ENCODE data around the gene EID1. TPM values are rescaled to one million over a fixed set of nuclear protein-coding genes. Genes with fewer than 3 reads are reported as not detected.

Gene EID1, protein sequence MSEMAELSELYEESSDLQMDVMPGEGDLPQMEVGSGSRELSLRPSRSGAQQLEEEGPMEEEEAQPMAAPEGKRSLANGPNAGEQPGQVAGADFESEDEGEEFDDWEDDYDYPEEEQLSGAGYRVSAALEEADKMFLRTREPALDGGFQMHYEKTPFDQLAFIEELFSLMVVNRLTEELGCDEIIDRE
- 100 to 1,000 TPM; 250 to 391 (median 334) TPM for total RNA-seq

DNA sequence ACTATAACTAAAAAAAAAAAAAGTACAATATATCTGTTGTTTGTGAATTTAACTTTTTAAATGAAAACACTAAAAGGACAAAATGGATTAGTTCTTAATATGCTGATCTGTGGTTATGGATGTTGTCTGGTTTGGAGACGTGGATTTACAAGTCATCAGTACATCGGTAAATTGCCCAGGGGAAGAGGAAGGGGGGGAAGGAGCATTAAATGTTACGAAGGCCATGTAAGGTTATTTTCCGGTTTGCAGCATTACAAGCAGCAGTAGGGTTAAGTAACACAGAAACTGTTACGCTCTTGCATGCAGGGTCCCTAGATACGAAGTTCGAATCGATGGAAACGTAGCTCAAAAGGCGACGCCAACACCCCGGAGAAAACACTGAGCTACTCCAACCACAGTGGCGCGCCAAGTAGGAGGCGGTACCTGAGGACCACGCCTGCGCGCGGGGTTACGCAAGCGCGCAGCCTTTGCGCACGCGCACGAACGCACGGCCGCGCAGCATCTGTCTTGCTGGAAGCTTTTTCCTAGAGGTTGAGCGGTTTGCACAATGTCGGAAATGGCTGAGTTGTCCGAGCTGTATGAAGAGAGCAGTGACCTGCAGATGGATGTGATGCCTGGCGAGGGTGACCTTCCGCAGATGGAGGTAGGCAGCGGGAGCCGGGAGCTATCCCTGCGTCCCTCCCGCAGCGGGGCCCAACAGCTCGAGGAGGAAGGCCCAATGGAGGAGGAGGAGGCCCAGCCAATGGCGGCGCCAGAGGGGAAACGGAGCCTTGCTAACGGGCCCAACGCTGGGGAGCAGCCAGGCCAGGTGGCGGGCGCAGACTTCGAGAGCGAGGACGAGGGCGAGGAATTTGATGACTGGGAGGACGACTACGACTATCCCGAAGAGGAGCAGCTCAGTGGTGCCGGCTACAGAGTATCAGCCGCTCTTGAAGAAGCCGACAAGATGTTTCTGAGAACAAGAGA, at the start of gene EID1:
Gene EID1, plus strand, starts transcription at position 505 of the 966 bp plus-strand sequence. Its CDS starts 43 bp downstream, at position 548.
- DNase-seq (ENCODE audit: extremely low spot score) = peak; percentile 98
- intact Hi-C loops (cut with DNase I) = loop anchor here (5.0 kb wide), 2 partner anchors 84 to 169 kb away; partner anchors contain the start of genes SECISBP2L and SHC4
- H3K9me3 ChIP-seq = no peaks in the 10 kb centered on the region

DNA sequence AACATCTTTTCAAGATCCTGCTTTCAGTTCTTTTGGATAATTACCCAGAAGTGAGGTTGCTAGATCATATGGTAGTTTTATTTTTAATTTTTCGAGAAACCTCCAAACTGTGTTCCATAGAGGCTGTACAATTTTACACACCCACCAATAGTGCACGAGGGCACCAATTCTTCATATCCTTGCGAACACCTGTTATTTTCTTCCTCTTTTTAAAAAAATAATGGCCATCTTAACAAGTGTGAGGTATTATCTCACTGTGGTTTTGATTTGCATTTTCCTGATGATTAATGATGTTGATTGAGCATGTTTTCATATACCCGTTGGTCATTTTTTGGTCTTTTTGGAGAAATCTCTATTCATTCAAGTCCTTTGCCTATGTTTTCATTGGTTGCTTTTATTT, 49.5 kb upstream of the EID1 start:
- peaks cover 0 to 15% (median 3%) of the 10 kb centered on the region in 4 donors for H3K9me3 ChIP-seq
- H3K4me1 ChIP-seq = no peaks in the 10 kb centered on the region
- TF ChIP-seq, protein P1, sequence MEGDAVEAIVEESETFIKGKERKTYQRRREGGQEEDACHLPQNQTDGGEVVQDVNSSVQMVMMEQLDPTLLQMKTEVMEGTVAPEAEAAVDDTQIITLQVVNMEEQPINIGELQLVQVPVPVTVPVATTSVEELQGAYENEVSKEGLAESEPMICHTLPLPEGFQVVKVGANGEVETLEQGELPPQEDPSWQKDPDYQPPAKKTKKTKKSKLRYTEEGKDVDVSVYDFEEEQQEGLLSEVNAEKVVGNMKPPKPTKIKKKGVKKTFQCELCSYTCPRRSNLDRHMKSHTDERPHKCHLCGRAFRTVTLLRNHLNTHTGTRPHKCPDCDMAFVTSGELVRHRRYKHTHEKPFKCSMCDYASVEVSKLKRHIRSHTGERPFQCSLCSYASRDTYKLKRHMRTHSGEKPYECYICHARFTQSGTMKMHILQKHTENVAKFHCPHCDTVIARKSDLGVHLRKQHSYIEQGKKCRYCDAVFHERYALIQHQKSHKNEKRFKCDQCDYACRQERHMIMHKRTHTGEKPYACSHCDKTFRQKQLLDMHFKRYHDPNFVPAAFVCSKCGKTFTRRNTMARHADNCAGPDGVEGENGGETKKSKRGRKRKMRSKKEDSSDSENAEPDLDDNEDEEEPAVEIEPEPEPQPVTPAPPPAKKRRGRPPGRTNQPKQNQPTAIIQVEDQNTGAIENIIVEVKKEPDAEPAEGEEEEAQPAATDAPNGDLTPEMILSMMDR (IDR thresholded peaks at IDR 0.05) = no peak
- no peak for TF ChIP-seq EP300 (IDR thresholded peaks at IDR 0.05)
- TF ChIP-seq POLR2A (IDR thresholded peaks at IDR 0.05; ENCODE audit: low read depth) = no peak
- TF ChIP-seq POLR2AphosphoS5 (IDR thresholded peaks at IDR 0.05) = no peak
- WGBS = 77% methylated on average over 4 of the region's 4 CpGs
- H3K4me3 ChIP-seq = no peak overlapping the region
- DNase-seq (ENCODE audit: extremely low spot score) = no peak
- no peak overlapping the region for H3K27ac ChIP-seq (replicated peaks in 1 of 4)
- H3K36me3 ChIP-seq = no peaks in the 10 kb centered on the region
- intact Hi-C loops (cut with DNase I) = no loop called here
- no peaks in the 10 kb centered on the region for H3K27me3 ChIP-seq

More for the DNA sequence above, at the start of gene EID1:
- WGBS = under 1% methylated on average over 19 of the region's 58 CpGs
- TF ChIP-seq, protein P1 (IDR thresholded peaks at IDR 0.05) = peak in 1 of 3 experiments; percentile 18
- peak; percentile 97 to 98 for TF ChIP-seq POLR2AphosphoS5 (IDR thresholded peaks at IDR 0.05)
- peak; percentile 45 for TF ChIP-seq POLR2A (IDR thresholded peaks at IDR 0.05; ENCODE audit: low read depth)
- TF ChIP-seq EP300 (IDR thresholded peaks at IDR 0.05) = no peak
- Histone ChIP-seq H3K4me1 (peaks cover 14 to 22% (median 19%) of the 10 kb centered on the region in 4 donors), H3K4me3 (peak within 1 kb of the TSS; percentile 69 to 93 (median 72)), H3K27ac (replicated peaks in 1 of 4) (peak within 1 kb of the TSS; percentile 86 to 94 (median 92)), H3K27me3 (no peaks in the 10 kb centered on the region), H3K36me3 (no peaks in the 10 kb centered on the region)

DNA sequence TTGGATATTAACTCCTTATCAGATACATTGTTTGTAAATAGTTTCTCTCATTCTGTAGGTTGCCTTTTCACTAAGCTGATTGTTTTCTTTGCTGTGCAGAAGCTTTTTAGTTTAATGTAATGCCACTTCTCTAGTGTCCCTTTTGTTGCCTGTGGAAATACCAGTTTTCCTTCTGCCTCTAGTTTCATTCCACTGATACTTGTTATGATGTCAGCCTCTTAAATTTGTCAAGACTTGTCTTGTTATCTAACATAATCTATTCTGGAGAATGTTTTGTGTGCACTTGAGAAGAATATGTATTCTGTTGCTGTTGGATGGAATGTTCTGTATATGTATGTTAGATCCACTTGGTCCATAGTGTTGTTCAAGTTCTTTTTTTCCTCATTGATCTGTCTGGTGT, 49.0 kb upstream of the EID1 start:
- Histone ChIP-seq H3K27me3 (no peaks in the 10 kb centered on the region), H3K4me1 (no peaks in the 10 kb centered on the region), H3K9me3 (peaks cover 0 to 16% (median 4%) of the 10 kb centered on the region in 4 donors), H3K36me3 (no peaks in the 10 kb centered on the region), H3K27ac (replicated peaks in 1 of 4) (no peak overlapping the region), H3K4me3 (no peak overlapping the region)
- intact Hi-C loops (cut with DNase I) = no loop called here
- DNase-seq (ENCODE audit: extremely low spot score) = no peak
- TF ChIP-seq POLR2AphosphoS5 (IDR thresholded peaks at IDR 0.05) (no peak), POLR2A (IDR thresholded peaks at IDR 0.05; ENCODE audit: low read depth) (no peak), EP300 (IDR thresholded peaks at IDR 0.05) (no peak)
- TF ChIP-seq, protein P1 (IDR thresholded peaks at IDR 0.05) = no peak

DNA sequence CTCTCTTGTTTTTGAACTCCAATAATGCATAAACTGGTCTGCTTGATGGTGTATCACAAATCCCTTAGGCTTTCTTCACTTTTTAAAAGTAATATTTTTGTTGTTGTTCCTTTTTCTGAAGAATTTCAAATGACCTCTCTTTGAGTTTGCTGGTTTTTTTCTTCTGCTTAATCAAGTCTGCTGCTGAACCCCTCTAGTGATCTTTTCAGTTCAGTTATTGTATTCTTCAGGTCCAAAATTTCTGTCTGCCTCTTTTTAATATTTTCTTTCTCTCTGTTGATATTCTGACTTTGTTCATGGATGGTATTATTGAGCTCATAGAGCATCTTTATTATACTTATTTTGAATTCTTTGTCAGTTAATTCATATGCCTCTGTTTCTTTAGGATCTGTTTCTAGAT, 45.3 kb upstream of the EID1 start:
- peaks cover 0 to 16% (median 4%) of the 10 kb centered on the region in 4 donors for H3K9me3 ChIP-seq
- intact Hi-C loops (cut with DNase I) = no loop called here
- H3K27ac ChIP-seq (replicated peaks in 1 of 4) = no peak overlapping the region
- no peak for DNase-seq (ENCODE audit: extremely low spot score)
- H3K4me3 ChIP-seq = no peak overlapping the region
- H3K4me1 ChIP-seq = no peaks in the 10 kb centered on the region
- TF ChIP-seq, protein P1 (IDR thresholded peaks at IDR 0.05) = no peak
- TF ChIP-seq EP300 (IDR thresholded peaks at IDR 0.05) (no peak), POLR2AphosphoS5 (IDR thresholded peaks at IDR 0.05) (no peak), POLR2A (IDR thresholded peaks at IDR 0.05; ENCODE audit: low read depth) (no peak)
- H3K27me3 ChIP-seq = no peaks in the 10 kb centered on the region
- H3K36me3 ChIP-seq = no peaks in the 10 kb centered on the region

Data from esophagus muscularis mucosa (tissue), 4 donors.